SHP77 treated with DMSO at 0.1 percent for 48 hours (cell line): ENCODE measurements around the gene USP46.

ENCODE experiments used
- DNase-seq: peaks from one replicate; lab custom pipeline; 2025; lab: John Stamatoyannopoulos, UW

USP46 gene

GRCh38 chr4:52655506-52655905 is 3.6 kb downstream of the USP46 start:
- no peak for DNase-seq

- no peak for DNase-seq
These were observed 7.0 kb downstream of the USP46 start for GRCh38 chr4:52651996-52652672.

GRCh38 chr4:52648836-52649235 is 10.3 kb downstream of the USP46 start:
- no peak for DNase-seq

- no peak for DNase-seq
These were observed 12.4 kb downstream of the USP46 start for GRCh38 chr4:52646741-52647140.

GRCh38 chr4:52646096-52646495 is 13.0 kb downstream of the USP46 start:
- DNase-seq, result no peak

GRCh38 chr4:52645300-52645699 is 13.8 kb downstream of the USP46 start:
- DNase-seq, result no peak

GRCh38 chr4:52643785-52644244 is 15.3 kb downstream of the USP46 start:
- peak; percentile 45 for DNase-seq

GRCh38 chr4:52643190-52643589 is 15.9 kb downstream of the USP46 start:
- no peak for DNase-seq

- no peak for DNase-seq
These were observed 17.1 kb downstream of the USP46 start for GRCh38 chr4:52641854-52642563.

- no peak for DNase-seq
These were observed 18.1 kb downstream of the USP46 start for GRCh38 chr4:52640808-52641565.

GRCh38 chr4:52638717-52639116 is 20.4 kb downstream of the USP46 start:
- DNase-seq, result no peak

- no peak for DNase-seq
These were observed 22.0 kb downstream of the USP46 start for GRCh38 chr4:52637116-52637515.

- DNase-seq, result no peak
These were observed 23.5 kb downstream of the USP46 start for GRCh38 chr4:52635560-52635959.

GRCh38 chr4:52635130-52635529 is 24.0 kb downstream of the USP46 start:
- no peak for DNase-seq

GRCh38 chr4:52633846-52634245 is 25.3 kb downstream of the USP46 start:
- no peak for DNase-seq

- DNase-seq, result no peak
These were observed 30.1 kb downstream of the USP46 start for GRCh38 chr4:52628974-52629373.

GRCh38 chr4:52628543-52628942 is 30.6 kb downstream of the USP46 start:
- no peak for DNase-seq

- no peak for DNase-seq
These were observed 31.2 kb downstream of the USP46 start for GRCh38 chr4:52627876-52628275.

- DNase-seq, result no peak
These were observed 33.9 kb downstream of the USP46 start for GRCh38 chr4:52625216-52625615.

GRCh38 chr4:52622564-52622963 is 36.5 kb downstream of the USP46 start:
- no peak for DNase-seq

GRCh38 chr4:52621567-52621966 is 37.5 kb downstream of the USP46 start:
- no peak for DNase-seq

- DNase-seq, result no peak
These were observed 39.5 kb downstream of the USP46 start for GRCh38 chr4:52619591-52619931.
